Activated CD4-positive, CD25-positive, alpha-beta regulatory T cell treated with anti-CD3 and anti-CD28 coated beads, Interleukin-2, amount 50 U/mL, for 16 hours (primary cell): ENCODE results near the gene STEAP4.

Experiments
- DNase-seq: peaks from one replicate; pipeline ENCODE4 v3.0.0-alpha.2; 2020; ENCODE audit warnings: low read depth, low spot score

STEAP4 gene

GRCh38 chr7:88306590-88307048 lies at the start of gene STEAP4:
TSS of gene STEAP4 (minus strand) at chr7:88306894. CDS start at chr7:88284269, 22,625 bp downstream.
- no peak for DNase-seq

DNA sequence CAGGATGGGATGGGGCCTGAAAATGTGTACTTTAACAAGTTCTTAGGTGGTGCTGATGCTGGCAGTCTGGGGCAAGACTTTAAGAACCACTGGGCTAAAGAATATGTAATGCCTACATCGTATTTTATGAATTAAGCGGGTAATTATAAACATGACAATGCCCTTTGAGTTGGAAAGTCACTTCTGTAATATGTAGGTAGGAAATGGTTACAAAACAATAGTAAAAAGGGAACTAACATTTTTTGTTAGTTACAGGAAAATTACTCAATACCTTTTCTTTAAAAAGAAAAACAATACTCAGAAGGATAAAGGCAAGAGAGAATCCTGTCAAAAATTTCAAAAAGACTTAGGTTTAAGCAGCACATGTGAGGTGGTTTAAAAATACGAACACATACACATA lies 48.3 kb upstream of the STEAP4 start:
- DNase-seq: no peak

DNA sequence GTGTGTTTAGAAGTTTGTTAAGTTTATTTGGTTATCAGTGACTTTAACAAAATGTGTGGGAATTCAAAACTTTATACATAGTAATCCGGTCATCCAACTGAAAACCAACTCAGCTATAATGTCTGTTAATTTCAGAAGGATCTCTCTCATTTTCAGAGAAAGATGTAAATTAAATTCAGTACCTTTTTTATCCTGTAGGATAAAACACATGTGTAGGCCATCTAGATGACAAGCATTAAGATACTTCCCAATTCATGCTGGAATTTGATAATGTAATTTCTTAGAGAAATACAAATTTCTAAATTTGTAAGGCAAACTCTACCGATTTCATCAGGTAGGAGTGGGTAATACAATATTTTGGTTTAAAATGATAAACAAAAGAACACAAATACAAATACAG lies 43.4 kb upstream of the STEAP4 start:
- no peak for DNase-seq

- DNase-seq: no peak
These were observed 40.8 kb upstream of the STEAP4 start for GRCh38 chr7:88347517-88347916.

DNA sequence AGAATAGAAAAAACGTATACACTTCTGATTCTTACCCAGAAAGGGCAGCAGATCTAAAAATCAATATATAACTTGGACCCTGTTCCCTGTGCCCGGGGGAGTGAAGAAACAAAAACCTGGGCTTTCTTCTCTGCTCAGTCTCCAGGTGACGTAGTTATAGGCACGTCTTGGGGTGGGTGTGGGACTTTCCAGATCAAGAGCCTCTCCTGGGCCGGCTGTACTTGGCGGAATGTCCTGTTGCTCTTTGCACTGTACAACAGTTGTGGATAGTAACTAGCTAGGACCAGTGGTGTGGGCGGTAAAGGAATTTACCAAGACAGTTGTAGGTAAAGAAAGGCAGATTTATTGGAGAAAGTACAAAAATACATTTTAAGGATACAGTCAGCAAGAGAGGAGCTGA lies 40.4 kb upstream of the STEAP4 start:
- DNase-seq: no peak

- no peak for DNase-seq
These were observed 39.7 kb upstream of the STEAP4 start for GRCh38 chr7:88346357-88346756.

DNA sequence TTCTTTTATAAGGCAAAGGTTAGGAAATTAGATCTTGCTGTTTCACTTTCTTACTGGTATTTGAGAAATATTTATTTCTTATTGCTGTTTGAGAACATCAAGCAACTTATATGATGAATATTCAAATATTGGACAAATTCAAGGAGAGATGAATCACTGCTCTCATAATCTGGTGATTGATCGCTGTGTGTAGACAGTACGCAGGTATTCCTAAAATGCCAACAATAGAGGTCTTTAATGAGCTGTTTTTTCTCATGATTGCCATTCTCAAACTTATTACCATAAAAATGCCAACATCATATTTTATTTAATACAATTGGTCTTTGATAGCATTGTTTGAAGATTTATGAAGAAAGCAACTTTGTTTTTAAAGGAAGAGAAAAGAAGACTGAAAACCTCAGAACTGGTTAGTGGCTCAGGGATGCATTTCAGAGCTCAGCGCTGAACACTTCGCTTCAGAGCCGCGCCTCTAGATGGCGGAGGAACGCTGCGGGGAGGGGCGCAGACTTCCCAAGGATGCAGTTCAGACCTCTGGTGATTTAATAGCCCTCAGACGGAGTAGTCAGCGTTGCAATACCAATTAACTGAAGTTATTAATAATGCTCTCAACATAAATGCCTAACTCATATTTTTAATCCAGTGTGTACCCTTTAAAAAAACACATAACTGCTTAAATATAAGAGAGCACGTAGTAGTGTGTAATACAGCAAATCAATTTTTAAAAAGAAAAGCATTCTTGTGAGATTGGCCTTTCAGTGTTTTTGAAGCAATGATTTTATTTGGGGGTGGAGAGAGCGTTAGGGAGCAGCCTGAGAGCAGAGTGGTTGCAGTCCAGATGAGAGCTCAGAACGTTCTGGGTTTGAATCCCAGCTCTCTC lies 38.5 kb upstream of the STEAP4 start:
- DNase-seq: no peak

- no peak for DNase-seq
These were observed 37.6 kb upstream of the STEAP4 start for GRCh38 chr7:88344271-88344670.

GRCh38 chr7:88339195-88339922 lies 32.7 kb upstream of the STEAP4 start:
- DNase-seq: no peak

GRCh38 chr7:88338503-88338902 lies 31.8 kb upstream of the STEAP4 start:
- DNase-seq: no peak

- DNase-seq: no peak
These were observed 30.9 kb upstream of the STEAP4 start for GRCh38 chr7:88337572-88337971.

GRCh38 chr7:88331322-88331721 lies 24.6 kb upstream of the STEAP4 start:
- no peak for DNase-seq

GRCh38 chr7:88329532-88330463 lies 23.1 kb upstream of the STEAP4 start:
- DNase-seq: no peak

GRCh38 chr7:88328787-88329186 lies 22.1 kb upstream of the STEAP4 start:
- no peak for DNase-seq

GRCh38 chr7:88324699-88325098 lies 18.0 kb upstream of the STEAP4 start:
- no peak for DNase-seq

- DNase-seq: no peak
These were observed 15.5 kb upstream of the STEAP4 start for GRCh38 chr7:88322151-88322550.

GRCh38 chr7:88321694-88322093 lies 15.0 kb upstream of the STEAP4 start:
- no peak for DNase-seq

GRCh38 chr7:88318196-88318595 lies 11.5 kb upstream of the STEAP4 start:
- DNase-seq: no peak

GRCh38 chr7:88317422-88317821 lies 10.7 kb upstream of the STEAP4 start:
- no peak for DNase-seq

DNA sequence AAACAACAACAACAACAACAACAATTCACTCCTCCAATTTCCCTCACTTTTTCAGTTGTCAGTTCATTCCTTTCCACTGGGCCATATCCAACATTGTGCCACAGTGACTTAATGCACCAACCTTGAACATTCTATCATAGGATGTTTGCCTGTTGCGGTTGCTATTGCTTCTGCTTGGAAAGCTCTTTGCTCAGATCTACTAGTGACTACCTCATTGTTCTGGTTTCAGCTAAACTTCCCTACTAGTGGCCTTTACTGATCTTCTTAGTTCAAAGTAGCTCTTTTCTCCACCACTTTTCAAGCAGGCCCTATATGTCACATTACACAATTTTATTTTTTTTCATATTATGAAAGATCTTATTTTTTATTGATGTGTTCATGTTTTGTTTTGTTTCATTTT lies 9.8 kb upstream of the STEAP4 start:
- DNase-seq: no peak

GRCh38 chr7:88315522-88315921 lies 8.8 kb upstream of the STEAP4 start:
- no peak for DNase-seq

- no peak for DNase-seq
These were observed 7.4 kb upstream of the STEAP4 start for GRCh38 chr7:88314061-88314491.
